Measurements from ENCODE around the gene TAF12. TPM values are rescaled to one million over a fixed set of nuclear protein-coding genes. Genes with fewer than 3 reads are reported as not detected.
"Not testable (repeated sequence)": the region's sequence is repeated elsewhere in the genome, so short reads cannot be mapped to it uniquely, and the experiment has no call there.

Gene TAF12
- total RNA-seq, 1 experiment from 2014 or later = 58.5 TPM

DNA sequence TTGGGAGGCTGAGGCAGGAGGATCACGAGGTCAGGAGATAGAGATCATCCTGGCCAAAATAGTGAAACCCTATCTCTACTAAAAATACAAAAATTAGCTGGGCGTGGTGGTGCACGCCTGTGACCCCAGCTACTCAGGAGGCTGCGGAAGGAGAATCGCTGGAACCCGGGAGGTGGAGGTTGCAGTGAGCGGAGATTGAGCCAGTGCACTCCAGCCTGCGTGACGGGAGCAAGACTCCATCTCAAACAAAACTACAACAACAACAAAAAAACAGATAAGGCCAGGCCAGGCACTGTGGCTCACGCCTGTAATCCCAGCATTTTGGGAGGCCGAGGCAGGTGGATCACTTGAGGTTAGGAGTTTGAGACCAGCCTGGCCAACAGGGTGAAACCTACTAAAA, 2.5 kb upstream of the TAF12 start:
- not testable (repeated sequence) for DNase-seq (ENCODE audit: low read depth)

DNA sequence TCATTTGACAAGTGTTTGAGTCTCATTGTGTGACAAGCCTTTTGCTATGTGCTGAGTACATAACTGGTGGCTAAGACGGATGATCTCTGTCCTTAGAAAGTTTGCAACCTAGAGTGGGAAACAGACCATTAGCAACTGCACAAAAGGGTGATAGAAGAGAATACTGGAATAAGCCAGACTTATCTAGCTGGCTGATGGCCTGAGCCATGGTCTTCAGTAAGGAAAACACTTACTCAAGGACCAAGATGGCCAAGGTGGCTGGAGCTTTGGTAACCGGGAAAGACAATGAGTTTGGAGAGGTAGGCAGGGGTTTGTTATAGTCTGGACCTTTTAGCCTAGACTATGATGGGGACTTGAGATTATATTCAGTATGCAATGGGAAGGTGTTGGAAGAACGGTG, 1.6 kb upstream of the TAF12 start:
- DNase-seq (ENCODE audit: low read depth) = no peak

DNA sequence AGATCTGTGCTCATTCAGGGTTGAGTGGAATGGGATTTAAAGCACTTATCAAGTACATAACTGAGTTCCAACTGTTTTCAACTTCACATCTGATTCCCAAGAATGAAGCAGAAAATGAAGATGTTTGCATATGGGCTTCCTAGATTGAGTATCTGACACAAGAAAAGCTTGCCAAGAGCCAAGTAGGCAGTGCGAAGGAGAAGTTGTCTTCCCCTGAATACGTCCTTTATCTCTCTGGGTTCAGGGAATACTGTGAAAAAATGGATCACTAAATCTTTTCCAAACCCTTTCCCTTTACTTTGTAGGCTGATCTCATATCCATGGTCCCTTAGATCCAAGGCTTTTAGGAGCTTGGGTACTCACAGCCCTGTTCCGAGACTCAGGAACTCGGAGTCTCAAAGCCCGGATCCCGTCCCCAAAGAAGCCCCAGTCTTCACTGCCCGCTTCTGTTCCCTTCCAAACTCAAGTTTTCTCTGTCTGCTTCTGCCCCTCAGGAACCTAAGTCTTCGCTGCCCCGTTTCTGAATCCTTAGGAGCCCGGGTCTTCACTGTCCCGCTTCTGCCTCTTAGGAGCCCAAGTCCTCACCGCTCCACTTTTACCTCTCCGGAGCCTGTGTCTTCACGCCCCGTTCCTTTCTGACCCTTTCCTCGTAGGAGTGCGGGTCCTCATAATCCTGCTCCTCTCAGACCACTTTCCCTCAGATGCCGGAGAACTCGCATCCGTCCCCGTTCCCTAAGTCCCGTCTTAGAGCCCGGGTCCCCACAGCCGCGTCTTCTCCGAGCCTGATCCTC, 616 bp downstream of the TAF12 start:
- no peak for DNase-seq (ENCODE audit: low read depth)

DNA sequence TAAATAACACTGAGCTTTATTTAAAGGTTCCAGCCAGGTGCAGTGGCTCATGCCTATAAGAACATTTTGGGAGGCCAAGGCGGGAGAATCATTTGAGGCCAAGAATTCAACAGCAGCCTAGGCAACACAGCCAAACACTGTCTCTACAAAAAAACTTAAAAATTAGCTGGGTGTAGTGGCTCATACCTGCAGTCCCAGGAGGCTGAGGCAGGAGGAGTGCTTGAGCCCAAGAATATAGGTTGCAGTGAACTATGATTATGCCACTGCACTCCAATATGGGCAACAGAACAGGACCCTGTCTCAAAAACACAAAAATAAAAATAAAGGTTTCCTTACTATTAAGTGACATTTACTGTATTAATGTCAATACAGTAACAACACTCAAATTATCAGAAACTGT, 2.1 kb downstream of the TAF12 start:
- peak; percentile 18 for DNase-seq (ENCODE audit: low read depth)

DNA sequence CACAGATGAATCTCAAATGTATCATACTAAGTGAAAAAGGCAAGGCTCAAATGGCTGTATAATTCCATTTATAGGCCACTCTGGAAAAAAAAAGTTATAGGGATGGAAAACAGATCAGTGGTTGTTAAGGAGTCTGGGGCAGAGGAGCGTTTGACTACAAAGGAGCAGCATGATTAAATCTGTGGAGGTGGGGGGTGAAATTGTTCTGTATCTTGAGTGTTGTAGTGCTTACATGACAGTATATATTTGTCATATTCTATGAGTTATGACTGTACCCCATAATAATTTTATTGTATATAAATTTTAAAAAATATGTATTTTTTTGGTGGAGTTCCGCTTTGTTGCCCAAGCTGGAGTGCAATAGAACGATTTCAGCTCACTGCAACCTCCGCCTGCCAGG, 10.3 kb downstream of the TAF12 start:
- no peak for DNase-seq (ENCODE audit: low read depth)

DNA sequence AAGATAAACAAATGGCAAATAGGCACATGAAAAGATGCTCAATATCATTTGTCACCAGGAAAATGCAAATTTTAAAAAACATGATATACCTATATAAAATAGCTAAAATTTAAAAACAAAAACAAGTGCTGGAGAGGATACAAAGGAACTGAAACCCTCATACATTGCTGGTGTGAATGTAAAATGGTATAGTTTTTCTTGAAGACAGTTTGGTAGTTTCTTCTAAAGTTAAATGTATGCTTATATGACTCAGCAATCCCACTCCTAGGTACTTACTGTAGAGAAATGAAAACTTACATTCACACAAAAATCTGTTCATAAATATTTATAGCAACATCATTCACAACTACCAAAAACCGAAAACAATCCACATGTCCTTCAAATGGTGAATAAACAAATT, 11.2 kb downstream of the TAF12 start:
- no peak for DNase-seq (ENCODE audit: low read depth)

DNA sequence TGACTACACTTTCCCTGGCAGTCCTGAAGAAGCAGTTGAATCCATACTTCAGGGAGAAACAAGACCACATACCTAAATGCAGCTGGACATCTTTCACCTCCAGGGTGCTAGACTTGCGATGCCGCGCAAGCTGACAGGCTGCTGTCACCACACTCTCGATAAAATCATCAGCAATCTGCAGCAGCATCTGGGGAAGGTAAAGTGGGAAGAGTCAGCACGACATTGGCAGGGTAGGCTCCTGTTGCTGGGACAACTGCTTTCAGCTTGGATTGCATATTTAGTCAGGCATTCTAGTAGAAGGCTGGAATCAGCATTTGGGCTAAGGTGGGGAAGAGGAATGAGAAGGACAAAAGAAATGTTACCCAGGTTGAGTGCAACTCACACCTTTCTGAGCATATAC, 29.7 kb downstream of the TAF12 start:
- DNase-seq (ENCODE audit: low read depth) = no peak

DNA sequence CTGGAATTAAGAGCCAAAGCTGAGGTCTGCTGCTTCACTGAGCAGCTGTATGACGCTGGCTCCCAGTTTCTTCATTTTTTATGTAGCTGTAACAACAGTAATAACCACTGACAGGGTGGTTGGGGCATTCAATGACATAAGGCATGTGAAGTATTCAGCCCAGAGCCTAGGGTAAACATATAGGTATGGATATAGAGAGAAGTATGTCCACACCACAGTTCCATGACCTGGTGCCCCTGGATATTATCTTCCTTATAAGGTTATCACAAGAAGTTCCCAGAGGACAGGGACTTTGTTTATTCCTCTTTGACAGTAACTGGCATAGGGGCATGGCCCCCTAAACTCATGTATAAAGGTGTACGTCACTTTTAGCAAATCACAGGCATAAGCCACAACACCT, 36.1 kb downstream of the TAF12 start:
- no peak for DNase-seq (ENCODE audit: low read depth)

DNA sequence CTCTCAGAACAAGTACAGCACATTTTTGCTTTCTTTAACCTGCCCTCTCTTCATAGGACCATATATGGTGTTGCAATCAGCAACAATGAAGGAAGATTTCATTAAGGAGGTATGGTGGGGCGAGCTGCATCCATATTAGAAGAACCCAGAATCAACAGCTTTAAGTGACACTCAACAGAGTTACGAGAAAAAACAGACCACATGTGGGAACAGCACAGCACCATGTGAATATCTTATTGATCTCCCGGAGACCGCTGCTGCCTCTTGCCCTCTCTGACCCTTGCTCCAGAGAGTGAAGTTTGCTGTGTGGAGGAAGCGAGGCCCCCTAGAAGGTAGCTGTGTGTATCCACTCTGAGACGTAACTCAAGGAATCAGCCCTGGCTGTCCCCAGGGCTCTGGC, 37.9 kb downstream of the TAF12 start:
- DNase-seq (ENCODE audit: low read depth) = no peak

DNA sequence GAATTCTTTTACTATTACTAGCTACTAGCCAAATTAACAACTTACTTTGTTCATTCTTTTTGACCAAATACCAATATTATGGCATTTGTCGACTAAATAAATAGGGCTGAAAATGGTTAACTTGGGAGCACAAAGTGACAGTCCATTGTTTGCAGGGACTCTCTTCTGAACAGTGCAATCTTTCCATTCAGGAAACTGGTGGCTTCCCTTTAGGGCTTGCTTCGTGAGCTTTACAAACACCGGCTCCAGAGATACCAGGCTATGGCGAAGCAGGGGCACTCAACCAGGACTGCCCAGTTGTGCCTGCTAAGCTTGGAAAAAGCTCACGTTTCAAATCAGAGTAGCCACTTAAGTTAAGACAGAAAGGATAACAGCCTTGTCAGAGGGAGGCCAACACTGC, 38.5 kb downstream of the TAF12 start:
- no peak for DNase-seq (ENCODE audit: low read depth)

DNA sequence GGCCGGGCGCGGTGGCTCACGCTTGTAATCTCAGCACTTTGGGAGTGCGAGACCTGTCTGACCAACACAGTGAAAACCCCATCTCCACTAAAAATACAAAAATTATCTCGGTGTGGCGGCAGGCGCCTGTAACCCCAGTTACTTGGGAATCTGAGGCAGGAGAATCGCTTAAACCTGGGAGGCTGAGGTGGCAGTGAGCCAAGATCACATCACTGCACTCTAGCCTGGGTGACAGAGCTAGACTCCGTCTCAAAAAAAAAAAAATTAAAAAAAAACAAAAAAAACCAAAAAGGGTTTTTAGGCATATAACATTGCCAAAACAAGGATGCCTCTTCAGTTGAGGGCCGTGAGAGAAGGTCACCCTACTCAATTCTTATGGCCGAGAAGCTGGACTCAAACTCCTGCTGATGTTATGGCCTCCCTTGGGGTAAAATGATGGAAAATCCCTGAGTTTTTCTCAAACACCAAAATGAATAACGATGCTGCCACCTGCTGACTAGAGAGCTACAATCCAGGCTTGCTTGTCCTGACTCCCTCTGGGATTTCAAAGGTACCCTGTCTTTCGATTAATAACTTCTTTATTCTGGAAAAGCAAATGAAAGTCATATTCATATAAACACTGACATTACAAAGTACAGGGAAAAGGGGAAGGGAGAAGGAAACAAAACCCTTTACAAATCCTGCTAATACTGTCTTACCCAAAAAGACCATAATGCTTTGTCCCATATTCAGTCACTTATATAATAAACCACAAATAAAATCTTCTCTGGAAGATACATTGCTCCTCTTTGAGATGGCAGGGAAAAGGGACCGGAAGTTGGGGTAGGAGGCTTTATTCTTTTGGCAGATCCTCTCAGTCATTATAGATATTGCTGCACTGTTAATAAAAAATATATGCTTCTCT, 40.1 kb downstream of the TAF12 start:
- DNase-seq (ENCODE audit: low read depth) = peak; percentile 78

DNA sequence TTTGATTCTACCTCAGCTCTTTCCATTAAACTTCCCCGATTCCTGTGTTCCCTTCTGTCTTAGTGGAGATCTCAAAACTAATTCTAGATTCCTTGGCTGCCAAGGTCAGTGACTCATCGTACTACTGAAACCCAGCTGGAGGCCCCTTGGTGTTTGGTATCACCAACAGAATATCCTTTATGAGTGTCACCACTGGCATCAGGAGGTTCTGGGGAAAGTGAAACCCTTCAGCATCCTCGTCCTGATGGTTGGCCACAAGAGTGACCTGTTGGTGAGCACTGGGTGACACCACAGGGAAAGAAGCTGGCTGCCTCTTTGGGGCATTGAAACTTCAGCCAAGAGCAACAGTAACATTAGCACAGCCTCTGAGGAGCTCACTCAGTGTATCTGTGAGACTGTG, 41.2 kb downstream of the TAF12 start:
- DNase-seq (ENCODE audit: low read depth) = peak; percentile 97

DNA sequence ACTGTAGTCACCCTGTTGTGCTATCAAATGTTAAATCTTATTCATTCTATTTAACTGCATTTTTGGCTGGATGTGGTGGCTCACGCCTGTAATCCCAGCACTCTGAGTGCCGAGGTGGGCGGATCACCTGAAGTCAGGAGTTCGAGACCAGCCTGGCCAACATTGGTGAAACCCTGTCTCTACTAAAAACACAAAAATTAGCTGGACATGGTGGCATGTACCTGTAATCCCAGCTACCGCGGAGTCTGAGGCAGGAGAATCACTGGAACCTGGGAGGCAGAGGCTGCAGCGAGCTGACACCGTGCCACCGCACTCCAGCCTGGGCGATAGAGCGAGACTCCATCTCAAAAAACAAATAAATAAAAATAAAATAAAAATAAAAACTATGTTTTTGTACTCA, 46.6 kb downstream of the TAF12 start:
- not testable (repeated sequence) for DNase-seq (ENCODE audit: low read depth)

DNA sequence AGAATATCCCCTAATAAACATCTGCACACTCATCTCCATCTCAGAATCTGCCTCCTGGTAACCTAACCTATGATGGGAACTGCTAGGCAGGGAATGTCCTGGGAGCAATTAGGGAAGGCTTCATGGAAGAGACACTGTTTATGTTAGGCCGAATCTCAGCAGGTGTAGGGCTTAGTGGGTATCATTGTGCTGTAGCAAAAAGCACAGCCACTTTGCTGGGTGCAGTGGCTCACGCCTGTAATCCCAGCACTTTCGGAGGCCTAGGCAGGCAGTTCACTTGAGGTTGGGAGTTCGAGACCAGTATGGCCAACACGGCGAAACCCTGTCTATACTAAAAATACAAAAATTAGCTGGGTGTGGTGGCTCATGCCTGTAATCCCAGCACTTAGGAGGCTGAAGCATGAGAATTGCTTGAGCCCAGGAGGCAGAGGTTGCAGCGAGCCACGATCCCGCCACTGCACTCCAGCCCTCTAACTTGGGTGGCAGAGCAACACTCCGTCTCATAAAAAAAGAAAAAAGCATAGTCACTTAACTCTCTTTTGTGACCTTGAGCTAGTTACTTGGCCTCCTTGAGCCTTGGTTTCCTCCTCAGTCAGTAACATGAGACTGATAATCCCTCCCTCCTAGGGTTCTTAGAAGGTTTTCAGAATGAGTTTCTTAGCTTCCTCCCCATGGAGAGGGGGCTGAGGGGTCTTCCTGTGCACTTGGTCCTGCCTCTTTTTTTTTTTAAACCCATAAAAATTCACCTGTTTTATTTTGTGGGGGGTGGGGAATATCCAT, 47.3 kb downstream of the TAF12 start:
- no peak for DNase-seq (ENCODE audit: low read depth)

DNA sequence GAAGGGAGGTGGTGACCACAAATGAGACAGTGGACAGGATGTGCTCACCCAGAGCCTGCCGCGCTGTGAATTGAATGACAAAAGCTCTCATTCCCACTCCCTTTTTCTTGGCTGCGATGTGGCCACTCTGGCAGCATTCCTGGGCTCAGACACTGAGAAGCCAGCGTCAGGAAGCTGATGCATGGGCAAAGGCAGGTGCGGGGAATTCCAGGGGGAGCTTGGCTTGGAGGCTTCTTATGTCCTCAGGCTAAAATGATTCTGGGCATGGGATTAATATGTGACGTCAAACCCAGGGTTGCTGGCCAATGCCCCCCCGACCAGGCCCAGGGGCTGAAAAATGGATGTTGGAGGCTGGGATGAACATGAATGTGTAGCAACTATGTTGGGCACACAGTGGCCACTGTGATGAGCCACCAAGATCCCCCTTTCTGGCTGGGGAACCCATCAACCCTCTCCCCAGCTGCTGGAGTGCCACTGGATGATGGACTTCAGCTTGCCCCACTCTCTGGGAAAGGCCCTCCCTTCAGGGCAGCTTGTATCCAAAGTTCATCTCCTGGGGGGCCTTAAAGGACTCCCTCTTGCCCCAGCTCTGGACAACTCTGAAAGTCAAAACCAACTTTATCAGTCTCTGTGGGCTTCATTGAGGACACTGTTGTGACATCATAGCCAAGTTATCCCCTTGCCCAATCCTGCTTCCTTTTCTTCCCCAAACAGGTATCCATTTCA, 48.0 kb downstream of the TAF12 start:
- peak; percentile 90 for DNase-seq (ENCODE audit: low read depth)

DNA sequence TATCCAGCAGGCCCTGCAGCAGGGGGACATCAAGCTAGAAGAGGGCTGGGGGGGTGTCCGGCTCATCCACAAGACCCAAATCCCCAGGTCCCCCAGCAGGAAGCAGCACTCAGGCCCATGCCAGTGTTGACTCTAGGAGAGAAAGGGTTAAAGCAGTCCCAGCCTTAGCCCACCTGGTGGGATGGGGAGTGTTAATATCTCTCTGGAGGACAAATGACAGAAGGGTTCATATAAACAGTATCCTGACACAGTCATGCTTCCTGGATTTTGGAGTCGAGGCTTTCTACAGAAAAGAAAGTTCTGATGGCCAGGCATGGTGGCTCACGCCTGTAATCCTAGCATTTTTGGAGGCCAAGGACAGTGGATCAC, 48.9 kb downstream of the TAF12 start:
- not testable (repeated sequence) for DNase-seq (ENCODE audit: low read depth)

DNA sequence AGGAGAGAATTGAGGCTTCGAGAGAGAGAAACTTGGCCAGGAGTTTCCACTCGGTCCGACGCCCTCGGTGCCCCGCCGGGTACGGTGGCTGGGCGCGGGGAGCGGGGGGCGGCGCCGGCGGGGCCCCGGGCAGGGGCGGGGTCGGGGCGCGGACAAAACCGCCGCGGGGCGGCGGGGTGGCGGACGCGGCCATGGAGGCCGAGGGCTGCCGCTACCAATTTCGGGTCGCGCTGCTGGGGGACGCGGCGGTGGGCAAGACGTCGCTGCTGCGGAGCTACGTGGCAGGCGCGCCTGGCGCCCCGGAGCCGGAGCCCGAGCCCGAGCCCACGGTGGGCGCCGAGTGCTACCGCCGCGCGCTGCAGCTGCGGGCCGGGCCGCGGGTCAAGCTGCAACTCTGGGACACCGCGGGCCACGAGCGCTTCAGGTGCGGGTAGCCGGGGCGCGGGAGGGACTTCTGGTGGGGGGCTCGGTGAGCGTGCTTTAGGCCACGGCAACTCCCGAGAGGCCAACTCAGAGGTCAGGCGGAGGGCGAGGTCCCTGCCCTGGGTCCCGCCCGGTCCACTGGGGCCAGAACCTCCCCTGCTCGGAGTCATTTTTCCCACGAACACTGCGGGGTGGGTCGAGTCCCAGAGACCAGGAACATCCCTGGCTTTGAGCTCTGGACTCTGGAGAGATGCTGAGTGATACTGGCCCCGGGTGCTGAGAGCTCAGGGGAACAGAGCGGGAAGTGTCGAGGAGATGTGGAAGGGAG, 50.4 kb downstream of the TAF12 start:
- no peak for DNase-seq (ENCODE audit: low read depth)

DNA sequence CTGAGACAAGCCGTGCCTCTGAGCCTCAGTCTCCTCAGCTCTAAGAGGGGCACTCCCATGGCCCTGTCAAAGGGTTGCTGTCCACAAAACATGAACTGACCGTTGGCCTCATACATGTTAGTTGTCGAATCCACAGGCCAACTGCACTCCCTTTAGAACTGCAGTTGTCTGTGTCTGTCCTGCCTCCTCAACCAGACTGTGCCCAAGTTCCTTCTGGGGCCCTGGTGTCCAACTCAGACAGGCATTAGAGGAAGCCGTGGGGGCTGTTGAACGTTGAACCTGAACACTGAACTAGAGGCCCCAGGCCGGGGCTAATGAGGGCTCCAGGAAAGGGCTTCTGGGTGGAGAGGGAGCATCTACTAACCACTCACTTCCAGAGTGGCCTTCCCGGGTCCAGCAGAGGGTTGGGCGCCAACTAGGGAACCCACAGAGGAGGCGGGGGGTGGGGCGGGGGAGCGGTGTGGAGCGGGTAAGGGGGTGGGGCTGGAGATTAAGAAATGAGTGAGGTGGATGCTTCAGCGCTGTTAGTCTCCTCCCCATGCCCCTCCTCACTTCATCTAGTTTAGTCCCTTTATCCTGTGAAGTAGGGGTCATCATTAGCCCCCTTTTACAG, 51.1 kb downstream of the TAF12 start, which contains the start of gene RAB42:
RAB42 (plus strand) TSS at position 558 of the 613 bp plus-strand sequence. CDS start 247 bp downstream, outside the sequence.
- DNase-seq (ENCODE audit: low read depth) = no peak

DNA sequence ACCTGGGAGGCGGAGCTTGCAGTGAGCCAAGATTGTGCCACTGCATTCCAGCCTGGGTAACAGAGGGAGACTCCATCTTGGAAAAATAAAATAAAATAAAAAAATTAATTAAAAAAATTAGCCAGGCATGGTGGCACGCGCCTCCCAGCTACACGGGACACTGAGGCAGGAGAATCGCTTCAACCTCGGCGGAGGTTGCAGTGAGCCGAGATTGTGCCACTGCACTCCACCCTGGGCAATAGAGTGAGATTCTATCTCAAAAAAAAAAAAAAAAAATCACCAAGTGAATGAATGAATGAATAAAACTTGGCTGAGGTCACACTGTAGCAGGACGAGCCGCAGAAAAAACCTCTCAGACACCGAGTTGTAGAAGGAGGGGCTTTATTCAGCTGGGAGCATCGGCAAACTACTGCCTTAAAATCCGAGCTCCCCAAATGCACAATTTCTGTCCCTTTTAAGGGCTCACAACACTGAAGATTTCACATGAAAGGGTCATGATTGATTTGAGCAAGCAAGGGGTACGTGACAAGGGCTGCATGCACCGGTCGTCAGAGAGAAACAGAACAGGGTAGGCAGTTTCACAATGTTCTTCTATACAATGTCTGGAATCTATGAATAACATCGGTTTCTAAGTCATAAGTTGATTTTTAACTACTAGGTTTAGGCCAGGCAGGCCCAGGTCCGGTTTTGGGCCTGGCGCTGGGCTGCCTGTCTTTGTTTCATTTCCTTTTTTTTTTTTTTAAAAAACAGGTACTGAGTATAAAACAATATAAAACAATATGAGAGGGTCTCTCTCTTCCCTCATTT, 56.1 kb downstream of the TAF12 start:
- not testable (repeated sequence) for DNase-seq (ENCODE audit: low read depth)

All from RPMI7951 (cell line).